Gastrocnemius medialis (tissue), 4 donors: ENCODE results near the gene AMBRA1. TPM values are rescaled to one million over a fixed set of nuclear protein-coding genes. Genes with fewer than 3 reads are reported as not detected.
A peak's percentile ranks its signal among the peaks of the same experiment; 100 is the strongest.

Experiments
- ATAC-seq, 2 donors: fragments of 150-250 bp; one replicate each; pipeline ENCODE4 v1.9.1; 2016
- DNase-seq, 2 donors: peaks; one replicate each; pipeline ENCODE4 v3.0.0-alpha.2; 2019
- H3K27ac ChIP-seq, 4 donors: fragments of 200-600 bp; sonication (generic); 1 replicate in 1 of 4; 2 replicates in 3 of 4; pipeline ENCODE4 v1.5.1; 2016 to 2018; ENCODE audit warnings: mild to moderate bottlenecking in 2 of 4, moderate library complexity in 1 of 4
- H3K27me3 ChIP-seq, 3 donors: fragments of 200-600 bp; sonication (generic) in 2 of 3; 1 replicate in 1 of 3; 2 replicates in 2 of 3; pipeline versions ENCODE4 v1.5.1 to v1.6.0; 2016 to 2019; ENCODE audit warnings: mild to moderate bottlenecking in 1 of 3, moderate library complexity in 1 of 3
- H3K36me3 ChIP-seq, 2 donors: fragments of 200-600 bp; sonication (generic) in 1 of 2; one replicate each; pipeline ENCODE4 v1.5.1; 2017 to 2018
- H3K4me1 ChIP-seq, 2 donors: fragments of 200-600 bp; sonication (generic) in 1 of 2; one replicate each; pipeline ENCODE4 v1.5.1; 2016 to 2017; ENCODE audit warnings: mild to moderate bottlenecking in 2 of 2
- H3K4me3 ChIP-seq, 4 donors: fragments of 200-600 bp; sonication (generic) in 3 of 4; 1 replicate in 1 of 4; 2 replicates in 3 of 4; pipeline ENCODE4 v1.5.1; 2016 to 2019; ENCODE audit warnings: mild to moderate bottlenecking in 2 of 4
- H3K9me3 ChIP-seq, 3 donors: fragments of 200-600 bp; sonication (generic) in 2 of 3; 1 replicate in 1 of 3; 2 replicates in 2 of 3; pipeline ENCODE4 v1.5.1; 2016 to 2019
- CTCF ChIP-seq, 5 experiments: fragments of 450-650 bp in 3 of 5; fragments of 200-600 bp in 2 of 5; sonication (generic) in 2 of 5; IDR thresholded peaks in 4 of 5; conservative IDR thresholded peaks in 1 of 5; 1 replicate in 4 of 5; 2 replicates in 1 of 5; pipeline ENCODE4 v1.5.1; 2016 to 2019; ENCODE audit warnings: antibody characterized with exemption in 5 of 5, mild to moderate bottlenecking in 3 of 5, moderate library complexity in 3 of 5
- POLR2A ChIP-seq, 2 donors: fragments of 450-650 bp; IDR thresholded peaks; one replicate each; pipeline ENCODE4 v1.6.1; 2017; ENCODE audit warnings: antibody characterized with exemption in 2 of 2, mild to moderate bottlenecking in 2 of 2, moderate library complexity in 2 of 2
- in situ Hi-C, 4 donors: fragments of 200-750 bp; cut with MboI; loops; one replicate each; pipeline versions ENCODE4 v1.15.0 to v1.8.0; 2017; ENCODE audit warnings: low sequenced_read_pairs in 4 of 4
- intact Hi-C: fragments of 100-400 bp; cut with DNase I; formaldehyde crosslinking; loops from one replicate; pipeline ENCODE4 v1.15.1; 2023; ENCODE audit warnings: low total_unique reads
- total RNA-seq, 4 donors: library from RNA; depleted of rRNA; stranded (reverse); fragments of >200 nt; gene quantifications; one replicate each; pipeline versions ENCODE4 v1.1.0 to v1.2.3, GENCODE V29; 2016

The AMBRA1 gene
- total RNA-seq, 4 donors from 2014 or later, result 17.3 to 24.3 (median 20.7) TPM

DNA sequence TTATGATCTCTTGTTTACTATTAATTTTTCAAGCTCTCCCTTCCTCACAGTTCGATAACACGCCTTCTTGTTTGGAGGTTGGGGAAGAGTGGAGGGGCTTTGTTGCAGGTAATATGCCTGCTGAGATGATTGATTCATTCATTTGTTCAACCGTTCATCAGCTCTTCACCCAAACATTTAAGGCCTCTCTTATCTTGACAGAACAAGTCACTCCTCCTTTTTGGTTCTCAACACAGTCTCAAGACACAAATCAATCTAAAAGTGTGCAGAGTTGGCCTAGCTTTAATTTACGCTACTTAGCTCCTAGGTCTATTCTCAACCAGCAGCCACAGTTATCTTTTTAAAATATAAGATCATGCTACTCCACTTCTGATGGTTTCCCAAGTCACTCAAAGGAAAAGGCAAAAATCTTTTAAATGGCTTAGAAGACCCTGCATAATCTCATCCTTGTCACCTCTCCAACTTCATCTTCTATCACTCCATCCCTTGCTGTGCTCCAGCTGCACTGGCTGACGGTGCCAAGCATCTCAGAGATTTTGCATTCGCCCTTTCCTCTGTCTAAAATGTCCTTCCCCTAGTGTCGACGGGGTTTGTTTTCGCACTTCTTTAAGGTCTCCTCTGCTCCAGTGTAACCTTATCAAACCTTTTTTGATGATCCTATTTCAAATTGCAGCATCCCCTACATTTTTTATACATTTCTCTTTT, 60.3 kb downstream of the AMBRA1 start:
- H3K9me3 ChIP-seq, result no peaks in the 10 kb centered on the region
- H3K27me3 ChIP-seq, result no peaks in the 10 kb centered on the region
- TF ChIP-seq POLR2A (IDR thresholded peaks at IDR 0.05), result no peak
- ATAC-seq (no peak), DNase-seq (no peak)
- in situ Hi-C loops (loop anchor here (10.0 to 25.0 kb wide), 3 partner anchors 121 to 296 kb away; partner anchors contain the start of gene CHRM4 (in 1 of the 4)), intact Hi-C loops (no loop called here)
- H3K36me3 ChIP-seq, result no peaks in the 10 kb centered on the region
- H3K4me3 ChIP-seq, result no peak overlapping the region
- H3K27ac ChIP-seq, result no peak overlapping the region
- peaks cover 25 to 49% of the 10 kb centered on the region in 2 donors for H3K4me1 ChIP-seq

DNA sequence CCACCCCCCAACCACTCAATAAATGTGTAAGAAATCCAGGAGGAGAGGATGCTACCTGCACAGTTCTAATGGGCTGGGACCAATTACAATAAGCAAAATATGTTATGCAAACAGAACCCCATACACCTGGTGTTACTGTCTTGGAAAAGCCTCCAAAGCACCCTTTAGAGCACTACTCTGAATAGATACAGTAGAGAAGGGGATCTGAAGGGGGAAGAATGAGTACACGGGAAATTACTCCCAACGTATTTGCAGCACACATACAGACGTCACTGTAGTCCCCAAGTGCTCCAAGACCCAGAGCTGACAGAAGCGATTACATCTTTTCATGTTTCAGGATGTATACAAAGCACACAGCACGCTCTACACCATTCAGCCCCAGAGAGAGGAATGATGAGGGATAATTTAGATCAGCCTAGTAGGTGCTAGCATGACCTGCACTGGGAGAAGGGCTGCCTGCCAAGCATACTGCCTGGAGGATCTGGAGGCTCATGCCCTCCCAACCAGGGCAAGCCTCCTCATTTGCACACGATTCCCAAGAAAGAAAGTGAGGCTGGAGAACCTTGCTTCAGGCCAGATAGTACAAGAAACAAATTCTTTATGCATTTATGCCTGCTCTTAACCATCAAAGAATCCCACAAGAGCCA, 63.8 kb downstream of the AMBRA1 start:
- ATAC-seq (no peak), DNase-seq (no peak)
- no peak overlapping the region for H3K4me3 ChIP-seq
- peaks cover 15 to 26% of the 10 kb centered on the region in 2 donors for H3K4me1 ChIP-seq
- H3K27me3 ChIP-seq, result no peaks in the 10 kb centered on the region
- H3K36me3 ChIP-seq, result no peaks in the 10 kb centered on the region
- no peak for TF ChIP-seq CTCF (IDR thresholded peaks at IDR 0.05 in 4 of 5, conservative IDR thresholded peaks at IDR 0.05 in 1 of 5)
- no peak for TF ChIP-seq POLR2A (IDR thresholded peaks at IDR 0.05)
- H3K9me3 ChIP-seq, result no peaks in the 10 kb centered on the region
- intact Hi-C loops, result loop anchor here (1.0 to 2.0 kb wide), 2 partner anchors 25 to 141 kb away; no protein-coding TSS in a partner anchor
- in situ Hi-C loops, result loop anchor here (5.0 to 25.0 kb wide), 5 partner anchors 83 to 293 kb away; partner anchors contain the start of gene CHRM4 (in 1 of the 4)
- no peak overlapping the region for H3K27ac ChIP-seq

GRCh38 chr11:46529095-46529905, 64.5 kb downstream of the AMBRA1 start:
- intact Hi-C loops, result loop anchor here (1.0 kb wide), 1 partner anchor 140 kb away; no protein-coding TSS in a partner anchor

DNA sequence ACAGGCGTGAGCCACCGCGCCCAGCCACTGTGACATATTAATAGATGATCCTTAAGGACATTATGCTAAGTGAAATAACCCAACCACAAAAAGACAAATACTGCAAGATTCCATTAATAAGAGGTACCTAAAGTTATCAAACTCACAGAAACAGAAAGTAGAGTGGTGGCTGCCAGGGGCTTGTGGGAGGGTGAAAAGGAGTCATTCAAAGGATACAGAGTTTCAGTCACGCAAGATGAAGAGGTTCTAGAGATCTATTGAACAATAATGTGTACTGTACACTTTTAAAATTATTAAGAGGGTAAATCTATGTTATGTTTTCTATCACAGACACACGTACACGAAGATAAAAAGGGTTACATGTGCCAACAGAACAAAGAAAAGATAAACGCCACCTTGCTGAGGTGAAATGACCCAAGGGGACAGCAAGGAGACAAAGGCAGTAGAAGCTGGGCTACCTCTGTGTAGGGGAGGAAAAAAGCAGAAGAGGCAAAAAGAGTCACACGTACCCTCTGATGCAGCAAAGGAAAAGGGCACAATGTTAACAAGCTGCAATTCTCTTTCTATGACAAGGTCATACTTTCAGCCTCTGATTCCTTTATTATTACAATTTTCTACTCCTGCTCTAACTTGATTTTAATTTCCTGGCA, 65.3 kb downstream of the AMBRA1 start:
- in situ Hi-C loops (loop anchor here in 3 of 4 donors (5.0 to 25.0 kb wide), 4 partner anchors 81 to 291 kb away; no protein-coding TSS in a partner anchor), intact Hi-C loops (loop anchor here (1.0 kb wide), 1 partner anchor 139 kb away; no protein-coding TSS in a partner anchor)
- H3K27ac ChIP-seq, result no peak overlapping the region
- TF ChIP-seq CTCF (IDR thresholded peaks at IDR 0.05 in 4 of 5, conservative IDR thresholded peaks at IDR 0.05 in 1 of 5) (no peak), POLR2A (IDR thresholded peaks at IDR 0.05) (no peak)
- ATAC-seq (no peak), DNase-seq (no peak)
- no peaks in the 10 kb centered on the region for H3K36me3 ChIP-seq
- peaks cover 15 to 28% of the 10 kb centered on the region in 2 donors for H3K4me1 ChIP-seq
- no peak overlapping the region for H3K4me3 ChIP-seq
- no peaks in the 10 kb centered on the region for H3K9me3 ChIP-seq
- H3K27me3 ChIP-seq, result no peaks in the 10 kb centered on the region

More at GRCh38 chr11:46529095-46529905, 64.5 kb downstream of the AMBRA1 start:
- TF ChIP-seq POLR2A (IDR thresholded peaks at IDR 0.05) (no peak), CTCF (IDR thresholded peaks at IDR 0.05 in 4 of 5, conservative IDR thresholded peaks at IDR 0.05 in 1 of 5) (peak; percentile 77 to 91 (median 88))
- H3K36me3 ChIP-seq, result no peaks in the 10 kb centered on the region
- H3K4me3 ChIP-seq, result no peak overlapping the region
- DNase-seq (peak; percentile 25 to 36), ATAC-seq (peak in 1 of 2 donors; percentile 82)
- H3K27me3 ChIP-seq, result no peaks in the 10 kb centered on the region
- no peaks in the 10 kb centered on the region for H3K9me3 ChIP-seq
- H3K4me1 ChIP-seq, result peaks cover 14 to 26% of the 10 kb centered on the region in 2 donors
- no peak overlapping the region for H3K27ac ChIP-seq
- in situ Hi-C loops, result loop anchor here in 3 of 4 donors (5.0 to 25.0 kb wide), 4 partner anchors 82 to 292 kb away; no protein-coding TSS in a partner anchor
